ENCODE measurements around the gene DFFB.
A peak's percentile ranks its signal among the peaks of the same experiment; 100 is the strongest.
"Not testable (repeated sequence)": the region's sequence is repeated elsewhere in the genome, so short reads cannot be mapped to it uniquely, and the experiment has no call there.

Gene DFFB

DNA sequence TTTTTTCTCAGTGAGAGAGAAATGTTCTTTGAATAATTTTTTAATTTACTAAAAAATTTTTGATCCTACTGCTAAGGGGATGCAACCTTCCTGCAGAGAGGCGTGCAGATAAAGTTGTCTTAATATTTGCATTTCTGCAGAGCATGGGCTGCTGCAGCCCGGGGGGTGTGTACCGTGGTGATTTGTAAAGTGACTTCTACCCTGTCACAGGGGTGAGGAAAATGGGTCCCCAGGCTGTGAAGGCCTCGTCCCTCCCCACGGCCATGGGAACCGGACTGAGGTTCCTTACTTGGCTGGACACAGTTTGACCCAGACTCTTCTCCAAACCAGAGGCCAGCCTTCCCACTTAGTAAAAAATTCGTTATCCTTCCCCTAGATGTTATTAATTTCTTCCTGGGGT lies 52.3 kb downstream of the DFFB start:
- DNase-seq = no peak
- TF ChIP-seq GATA1 (IDR thresholded peaks at IDR 0.05; ENCODE audit: low read depth, low read length) (no peak), POLR2A (IDR thresholded peaks at IDR 0.05; ENCODE audit: low read length) (no peak)

DNA sequence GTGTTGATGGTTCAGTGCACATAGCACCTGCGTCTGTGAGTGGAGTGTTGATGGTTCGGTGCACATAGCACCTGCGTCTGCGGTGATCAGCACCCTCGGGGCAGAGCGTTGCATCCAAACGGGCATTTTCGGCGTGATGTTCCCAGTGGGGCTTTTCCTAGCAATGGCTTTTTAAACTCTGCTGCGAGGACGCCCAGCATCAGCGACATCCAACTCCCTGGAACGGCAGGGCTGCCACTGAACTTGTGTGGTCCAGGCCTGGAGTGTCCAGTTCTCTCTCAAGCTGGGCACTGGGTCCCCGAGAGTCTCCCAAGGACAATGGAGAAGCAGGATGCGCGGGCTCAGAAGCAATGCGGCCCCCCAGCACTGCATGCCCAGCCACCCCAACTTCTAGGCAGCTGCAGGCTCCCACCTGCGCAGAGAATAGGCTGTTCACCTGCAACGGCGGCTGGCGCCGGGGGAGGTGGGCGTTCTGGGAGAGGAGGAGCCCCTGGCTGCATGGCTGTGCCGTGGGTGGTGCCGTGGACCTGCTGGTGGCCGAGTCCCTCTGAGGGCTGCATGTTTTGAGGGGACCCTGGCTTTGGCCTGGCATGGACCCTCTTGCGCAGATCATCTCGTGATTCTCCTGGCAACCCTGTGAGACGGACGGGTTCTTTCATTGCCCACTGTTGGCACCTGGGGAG lies 52.9 kb downstream of the DFFB start:
- TF ChIP-seq POLR2A (IDR thresholded peaks at IDR 0.05; ENCODE audit: low read length) (no peak), GATA1 (IDR thresholded peaks at IDR 0.05; ENCODE audit: low read depth, low read length) (no peak)
- no peak for DNase-seq

DNA sequence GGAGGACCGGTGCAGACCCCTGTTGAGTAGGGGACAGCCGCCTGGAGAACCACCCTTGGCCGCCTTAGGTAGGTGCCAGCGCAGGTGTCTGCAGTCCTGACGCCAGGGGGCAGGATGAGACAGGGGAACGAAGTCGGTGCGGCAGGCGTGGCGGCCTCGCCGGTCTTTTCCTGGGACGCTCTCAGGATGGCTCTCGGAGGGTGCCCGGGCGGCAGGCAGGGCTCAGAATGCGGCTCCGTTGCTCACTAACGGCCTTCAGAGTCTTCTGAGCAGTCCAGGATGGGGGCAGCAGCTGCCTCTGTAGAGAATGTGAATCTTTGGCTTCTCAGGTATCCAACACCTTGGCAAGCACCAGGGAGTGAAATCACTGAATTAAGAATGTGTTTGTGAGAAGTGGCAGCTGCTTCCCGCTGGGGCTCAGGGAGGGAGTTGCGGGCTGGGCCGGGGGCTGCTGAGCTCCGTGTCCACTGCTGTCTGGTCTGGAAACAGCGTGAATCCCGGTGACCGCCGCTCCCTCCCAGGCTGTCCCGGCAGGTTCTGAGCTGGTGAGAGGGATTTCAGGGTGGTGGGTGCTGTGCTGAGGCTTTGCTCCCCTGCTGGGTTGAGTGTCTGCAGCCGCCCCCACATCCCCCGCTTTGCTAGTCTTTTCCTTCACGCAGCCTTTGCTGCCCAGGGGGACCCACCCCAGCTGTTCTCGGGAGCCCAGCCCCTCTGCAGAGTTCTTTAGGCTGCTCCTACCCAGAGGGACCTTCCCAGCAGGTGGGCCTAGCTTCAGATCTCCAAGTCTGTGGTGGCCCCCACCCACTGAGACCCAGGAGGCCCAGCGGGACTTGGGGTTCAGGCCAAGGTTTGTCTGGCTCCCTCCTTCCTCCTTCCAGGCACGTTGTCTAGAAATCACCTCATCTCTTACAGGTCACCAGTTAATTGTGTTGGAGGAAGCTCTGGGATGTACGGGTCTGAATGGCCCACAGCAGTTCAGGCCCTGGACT lies 53.9 kb downstream of the DFFB start:
- no peak for TF ChIP-seq POLR2A (IDR thresholded peaks at IDR 0.05; ENCODE audit: low read length)
- no peak for TF ChIP-seq GATA1 (IDR thresholded peaks at IDR 0.05; ENCODE audit: low read depth, low read length)

DNA sequence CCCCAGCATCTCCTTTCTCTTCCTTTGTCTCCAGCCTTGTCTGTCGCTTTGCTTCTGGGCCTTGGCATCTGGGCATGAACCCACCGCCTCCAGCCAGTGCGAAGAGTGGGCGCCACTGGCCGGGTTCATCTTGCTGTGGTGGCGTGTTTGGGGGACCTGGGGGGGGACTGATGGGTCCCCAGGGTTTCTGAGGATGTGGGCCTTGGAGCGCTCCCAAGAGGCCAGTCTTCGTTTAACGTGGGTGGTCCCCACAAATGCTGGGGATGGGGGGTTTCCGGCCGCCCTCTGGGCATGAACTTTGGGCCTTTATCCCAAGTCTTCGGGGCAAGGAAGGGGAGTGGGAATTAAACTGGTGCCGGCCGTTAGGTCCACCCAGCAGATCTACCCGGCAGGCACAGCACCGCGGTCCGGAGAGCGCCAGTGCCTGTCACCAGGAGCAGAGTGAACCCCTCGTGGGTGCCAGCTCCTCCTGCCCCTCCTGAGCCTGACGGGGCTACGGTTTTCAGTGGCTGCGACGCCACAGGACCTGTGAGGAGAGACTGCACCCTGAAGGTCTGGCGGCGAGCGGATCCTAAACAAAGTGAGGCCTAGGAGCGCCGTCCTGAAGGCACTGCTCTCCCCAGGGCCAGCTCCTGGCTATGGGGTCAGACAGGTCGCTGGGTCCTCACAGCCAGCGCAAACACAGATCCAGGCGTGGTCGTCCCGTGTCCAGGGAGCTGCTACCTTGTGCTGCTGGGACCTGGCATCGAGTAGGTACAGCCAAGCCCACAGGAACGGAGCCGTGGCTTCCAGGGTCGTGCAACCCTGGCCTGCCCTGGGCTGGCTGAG lies 54.9 kb downstream of the DFFB start:
- DNase-seq = no peak

More for the DNA sequence above, 53.9 kb downstream of the DFFB start:
- DNase-seq = peak; percentile 63 to 78

DNA sequence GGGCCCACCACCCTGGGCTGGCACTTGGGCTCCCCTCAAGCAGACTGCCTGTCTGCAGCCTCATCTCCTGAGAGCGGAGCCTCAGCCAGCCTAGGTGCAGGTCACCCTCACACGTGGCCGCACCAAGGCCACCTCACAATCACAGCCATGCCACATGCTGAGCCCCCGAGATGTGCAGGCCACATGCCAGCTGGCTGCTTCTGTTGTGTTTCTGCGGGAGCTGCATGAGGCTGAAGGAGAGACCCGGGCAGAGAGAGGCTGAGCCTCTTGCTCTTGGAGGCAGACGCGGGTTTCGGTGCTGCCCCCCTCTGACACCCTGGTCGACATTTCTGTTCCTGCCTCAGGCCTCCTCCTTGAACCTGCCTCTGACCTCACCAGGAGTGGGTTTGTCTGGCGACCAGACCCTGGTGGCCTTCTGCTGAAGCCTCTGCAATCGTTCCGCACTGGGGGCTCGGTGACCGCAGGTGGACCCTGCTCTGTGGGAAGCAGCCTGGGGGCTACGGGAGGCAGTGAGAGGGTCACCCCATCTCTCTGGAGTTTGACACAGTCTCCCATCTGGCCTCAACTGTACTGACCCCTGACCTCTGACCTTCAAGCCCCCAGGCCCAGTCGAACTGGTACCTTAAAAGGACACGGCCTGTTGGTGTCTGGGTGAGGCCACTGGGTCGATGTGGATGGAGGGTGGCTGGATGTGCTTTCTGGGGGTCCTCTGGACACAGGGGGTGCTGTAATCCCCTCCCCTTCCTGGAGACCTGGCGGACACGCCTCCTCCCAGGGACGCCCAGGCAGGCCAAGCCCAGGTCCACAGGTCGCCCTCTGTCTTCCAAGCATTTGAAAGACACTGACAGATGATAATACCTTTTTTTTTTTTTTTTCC lies 55.8 kb downstream of the DFFB start:
- TF ChIP-seq GATA1 (IDR thresholded peaks at IDR 0.05; ENCODE audit: low read depth, low read length) (no peak), POLR2A (IDR thresholded peaks at IDR 0.05; ENCODE audit: low read length) (no peak)

More for the DNA sequence above, 54.9 kb downstream of the DFFB start:
- TF ChIP-seq POLR2A (IDR thresholded peaks at IDR 0.05; ENCODE audit: low read length) = no peak
- no peak for TF ChIP-seq GATA1 (IDR thresholded peaks at IDR 0.05; ENCODE audit: low read depth, low read length)

DNA sequence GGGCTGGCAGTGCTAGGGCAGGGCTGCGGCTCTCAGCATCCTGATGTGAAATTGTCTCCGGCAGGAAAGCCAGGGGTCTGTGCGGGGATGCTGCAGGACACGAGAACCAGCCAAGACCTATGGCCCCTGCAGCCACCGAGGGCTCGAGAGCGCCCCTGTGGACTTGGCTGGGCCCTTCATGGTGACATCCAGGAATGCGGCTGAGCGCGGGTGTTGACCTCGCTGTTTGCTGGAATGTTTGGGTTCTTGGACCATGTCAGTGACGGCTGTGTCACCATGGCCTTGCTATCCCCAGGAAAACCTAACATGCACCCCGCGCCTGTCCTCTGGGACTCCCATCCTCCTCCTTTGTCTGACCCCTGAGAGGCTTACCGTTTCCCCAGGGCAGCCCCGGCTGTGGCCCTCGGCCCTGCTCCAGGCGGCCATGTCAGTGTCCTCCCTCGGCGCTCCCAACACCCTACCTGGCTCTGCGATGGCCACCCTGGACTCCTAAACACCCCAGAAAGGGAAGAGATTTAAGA lies 57.1 kb downstream of the DFFB start:
- TF ChIP-seq GATA1 (IDR thresholded peaks at IDR 0.05; ENCODE audit: low read depth, low read length) (no peak), POLR2A (IDR thresholded peaks at IDR 0.05; ENCODE audit: low read length) (no peak)
- DNase-seq = no peak

More for the DNA sequence above, 55.8 kb downstream of the DFFB start:
- DNase-seq = no peak

DNA sequence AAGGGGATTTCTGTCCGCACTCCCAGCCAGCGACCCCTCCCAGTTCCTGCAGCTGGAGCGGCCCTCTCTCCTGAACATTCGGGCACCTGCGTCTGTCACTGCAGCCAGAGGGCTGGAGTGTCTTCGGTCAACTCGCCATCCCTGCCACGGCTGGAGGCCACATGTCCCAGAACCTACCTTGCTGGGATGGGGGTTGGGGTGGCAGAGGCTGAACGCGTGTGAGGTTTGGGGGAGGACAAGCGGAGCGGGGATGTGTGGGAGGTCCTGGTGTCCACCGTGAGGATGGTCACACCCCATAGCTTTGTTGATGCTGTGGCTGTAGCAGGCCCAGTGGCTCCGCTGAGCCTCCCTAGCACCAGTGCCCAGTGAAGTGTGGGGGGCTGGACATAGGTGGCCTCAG lies 57.6 kb downstream of the DFFB start:
- TF ChIP-seq POLR2A (IDR thresholded peaks at IDR 0.05; ENCODE audit: low read length) (no peak), GATA1 (IDR thresholded peaks at IDR 0.05; ENCODE audit: low read depth, low read length) (no peak)
- DNase-seq = no peak

DNA sequence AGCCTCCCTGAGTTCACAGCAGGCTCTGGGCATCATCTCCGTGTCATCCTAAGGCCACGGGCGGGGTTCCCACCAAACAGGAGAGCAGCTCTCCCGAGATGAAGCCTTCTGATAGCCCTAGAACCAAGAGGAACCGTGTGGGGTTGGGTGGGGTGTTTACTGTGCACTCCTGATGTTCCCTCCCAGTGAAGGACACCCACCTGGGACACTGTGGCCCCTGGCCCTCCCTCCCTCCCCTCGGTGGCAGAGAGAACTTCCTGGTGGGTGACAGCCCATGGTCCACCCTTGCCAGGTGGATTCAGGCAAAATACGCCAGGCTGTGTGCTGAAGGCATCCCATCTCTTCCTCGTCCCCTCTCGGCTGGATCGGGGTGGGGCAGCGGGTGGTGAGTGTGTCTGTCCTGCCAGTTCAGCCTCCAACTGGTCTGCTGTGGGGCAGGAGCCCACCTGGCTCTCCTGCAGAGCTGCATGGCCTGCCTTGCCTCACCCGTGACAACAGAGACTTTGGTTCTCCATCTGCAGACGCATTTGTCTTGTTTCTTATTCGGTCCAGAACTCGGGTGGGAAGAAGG lies 58.4 kb downstream of the DFFB start:
- TF ChIP-seq POLR2A (IDR thresholded peaks at IDR 0.05; ENCODE audit: low read length) (no peak), GATA1 (IDR thresholded peaks at IDR 0.05; ENCODE audit: low read depth, low read length) (no peak)

DNA sequence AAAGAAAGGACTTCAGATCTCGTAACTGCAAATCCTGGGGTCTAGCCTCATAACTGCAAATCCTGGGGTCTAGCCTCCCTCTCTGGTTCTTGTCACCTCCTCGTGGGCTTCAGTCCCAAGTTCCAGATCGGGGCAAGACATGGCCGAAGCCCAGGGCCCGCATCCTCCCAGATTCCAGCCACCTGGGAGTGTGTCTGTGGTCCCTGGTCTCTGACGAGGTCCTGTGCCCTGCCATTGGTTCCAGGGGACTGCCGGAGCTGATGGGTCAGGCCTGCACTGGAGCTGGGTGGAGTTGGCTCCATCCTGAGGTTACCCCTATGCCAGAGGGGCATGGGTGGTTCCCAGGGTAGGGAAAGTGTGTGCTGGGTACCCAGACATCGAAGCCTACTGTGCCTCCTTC lies 60.5 kb downstream of the DFFB start:
- TF ChIP-seq POLR2A (IDR thresholded peaks at IDR 0.05; ENCODE audit: low read length) (no peak), GATA1 (IDR thresholded peaks at IDR 0.05; ENCODE audit: low read depth, low read length) (no peak)

More for the DNA sequence above, 58.4 kb downstream of the DFFB start:
- no peak for DNase-seq

DNA sequence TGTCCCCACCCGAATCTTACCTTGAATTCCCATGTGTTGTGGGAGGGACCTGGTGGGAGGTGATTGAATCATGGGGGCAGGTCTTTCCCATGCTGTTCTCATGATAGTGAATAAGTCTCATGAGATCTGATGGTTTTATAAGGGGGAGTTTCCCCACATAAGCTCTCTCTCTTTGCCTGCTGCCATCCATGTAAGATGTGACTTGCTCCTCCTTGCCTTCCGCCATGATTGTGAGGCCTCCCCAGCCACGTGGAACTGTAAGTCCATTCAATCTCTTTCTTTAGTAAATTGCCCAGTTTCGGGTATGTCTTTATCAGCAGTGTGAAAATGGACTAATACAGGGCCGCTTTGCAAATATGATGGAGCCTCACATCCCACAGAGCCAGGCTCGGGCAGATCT lies 61.1 kb downstream of the DFFB start:
- not testable (repeated sequence) for DNase-seq

More for the DNA sequence above, 60.5 kb downstream of the DFFB start:
- DNase-seq = no peak

DNA sequence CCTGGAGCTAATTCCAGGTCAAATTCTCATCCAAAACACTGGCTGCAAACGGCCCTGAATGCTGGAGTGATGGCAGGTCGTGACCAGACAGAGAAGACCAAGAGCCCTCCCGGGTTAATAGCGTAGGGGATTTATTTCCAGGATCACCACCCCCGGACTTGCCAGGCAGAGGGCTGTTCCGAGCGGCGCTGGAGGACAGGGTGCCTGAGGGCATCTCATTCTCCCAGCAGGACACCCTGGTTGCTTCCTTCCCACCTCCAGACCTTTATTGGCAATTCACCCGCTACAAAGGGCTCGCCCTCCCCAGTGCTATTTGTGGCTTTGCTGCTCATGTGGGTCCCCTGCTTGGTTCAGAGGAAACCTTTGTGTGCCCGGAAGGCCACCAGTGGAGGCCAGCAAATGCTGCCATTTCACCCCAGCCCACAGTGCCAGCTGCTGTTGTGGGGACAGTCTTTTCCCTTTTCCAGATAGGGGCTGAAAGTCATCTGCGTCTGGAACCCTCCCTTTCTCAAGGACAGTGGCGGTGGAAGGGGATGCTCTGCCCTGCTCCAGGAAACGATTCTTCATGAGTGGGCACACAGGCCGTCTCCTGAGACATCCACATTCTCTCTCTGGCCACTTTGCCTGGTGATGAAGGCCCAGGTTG lies 61.8 kb downstream of the DFFB start:
- no peak for DNase-seq
- TF ChIP-seq POLR2A (IDR thresholded peaks at IDR 0.05; ENCODE audit: low read length) = no peak
- TF ChIP-seq GATA1 (IDR thresholded peaks at IDR 0.05; ENCODE audit: low read depth, low read length) = no peak

DNA sequence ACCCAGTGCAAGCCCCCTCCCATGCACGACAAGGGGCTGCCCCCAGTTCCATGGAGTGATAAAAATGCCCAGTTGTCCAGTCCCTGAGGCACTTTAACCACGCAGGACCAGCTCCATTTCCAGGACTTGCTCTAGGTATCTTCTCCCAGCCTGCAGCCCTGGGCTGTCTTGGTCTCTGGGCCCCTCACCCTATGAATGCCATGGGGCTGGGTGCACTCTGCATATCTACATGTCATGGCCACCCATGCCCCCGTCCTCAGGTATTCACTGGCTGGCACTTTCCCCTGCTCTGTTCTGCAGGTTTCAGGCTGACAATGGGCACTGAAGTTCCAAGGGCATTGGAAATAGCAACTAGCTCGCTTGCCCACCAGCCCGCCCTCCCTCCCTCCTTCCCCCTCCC lies 62.4 kb downstream of the DFFB start:
- no peak for DNase-seq
- TF ChIP-seq GATA1 (IDR thresholded peaks at IDR 0.05; ENCODE audit: low read depth, low read length) (no peak), POLR2A (IDR thresholded peaks at IDR 0.05; ENCODE audit: low read length) (no peak)
